ENCODE data around the gene HPSE2. TPM values are rescaled to one million over a fixed set of nuclear protein-coding genes. Genes with fewer than 3 reads are reported as not detected.

HPSE2 gene
- total RNA-seq, 1 donor from 2014 or later = not detected

DNA sequence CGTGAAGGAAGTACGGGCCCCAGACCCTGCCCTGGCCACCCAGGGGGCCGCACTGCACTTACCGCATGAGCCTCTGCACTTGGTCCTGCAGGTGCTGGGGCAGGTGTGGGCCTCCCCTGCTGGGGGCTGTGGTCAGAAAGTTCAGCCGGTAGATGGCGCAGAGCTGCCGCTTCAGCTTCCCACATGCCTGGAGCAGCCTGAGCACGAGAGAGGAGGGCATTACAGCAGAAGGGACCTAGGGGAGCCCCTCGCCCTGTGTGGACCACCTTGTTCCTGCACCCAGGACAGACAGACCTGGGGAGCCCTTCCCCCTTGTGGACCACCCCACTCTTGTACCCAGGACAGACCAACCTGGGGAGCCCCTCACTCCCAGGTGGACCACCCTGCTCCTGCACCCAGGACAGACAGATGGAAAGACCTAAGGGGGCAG lies 811.9 kb downstream of the HPSE2 start:
- Mint-ChIP-seq H3K27me3 (ENCODE audit: unreplicated experiment) (peaks cover 3% of the 10 kb centered on the region), H3K9me3 (ENCODE audit: unreplicated experiment) (no peaks in the 10 kb centered on the region), H3K4me3 (ENCODE audit: unreplicated experiment) (no peak overlapping the region), H3K4me1 (ENCODE audit: unreplicated experiment) (no peaks in the 10 kb centered on the region), H3K27ac (ENCODE audit: unreplicated experiment) (no peak overlapping the region), H3K36me3 (ENCODE audit: low read depth, unreplicated experiment) (peaks cover 13% of the 10 kb centered on the region)
- TF ChIP-seq, protein P1, sequence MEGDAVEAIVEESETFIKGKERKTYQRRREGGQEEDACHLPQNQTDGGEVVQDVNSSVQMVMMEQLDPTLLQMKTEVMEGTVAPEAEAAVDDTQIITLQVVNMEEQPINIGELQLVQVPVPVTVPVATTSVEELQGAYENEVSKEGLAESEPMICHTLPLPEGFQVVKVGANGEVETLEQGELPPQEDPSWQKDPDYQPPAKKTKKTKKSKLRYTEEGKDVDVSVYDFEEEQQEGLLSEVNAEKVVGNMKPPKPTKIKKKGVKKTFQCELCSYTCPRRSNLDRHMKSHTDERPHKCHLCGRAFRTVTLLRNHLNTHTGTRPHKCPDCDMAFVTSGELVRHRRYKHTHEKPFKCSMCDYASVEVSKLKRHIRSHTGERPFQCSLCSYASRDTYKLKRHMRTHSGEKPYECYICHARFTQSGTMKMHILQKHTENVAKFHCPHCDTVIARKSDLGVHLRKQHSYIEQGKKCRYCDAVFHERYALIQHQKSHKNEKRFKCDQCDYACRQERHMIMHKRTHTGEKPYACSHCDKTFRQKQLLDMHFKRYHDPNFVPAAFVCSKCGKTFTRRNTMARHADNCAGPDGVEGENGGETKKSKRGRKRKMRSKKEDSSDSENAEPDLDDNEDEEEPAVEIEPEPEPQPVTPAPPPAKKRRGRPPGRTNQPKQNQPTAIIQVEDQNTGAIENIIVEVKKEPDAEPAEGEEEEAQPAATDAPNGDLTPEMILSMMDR (IDR thresholded peaks at IDR 0.05; ENCODE audit: unreplicated experiment) = no peak
- DNase-seq (ENCODE audit: low spot score) = peak; percentile 57

DNA sequence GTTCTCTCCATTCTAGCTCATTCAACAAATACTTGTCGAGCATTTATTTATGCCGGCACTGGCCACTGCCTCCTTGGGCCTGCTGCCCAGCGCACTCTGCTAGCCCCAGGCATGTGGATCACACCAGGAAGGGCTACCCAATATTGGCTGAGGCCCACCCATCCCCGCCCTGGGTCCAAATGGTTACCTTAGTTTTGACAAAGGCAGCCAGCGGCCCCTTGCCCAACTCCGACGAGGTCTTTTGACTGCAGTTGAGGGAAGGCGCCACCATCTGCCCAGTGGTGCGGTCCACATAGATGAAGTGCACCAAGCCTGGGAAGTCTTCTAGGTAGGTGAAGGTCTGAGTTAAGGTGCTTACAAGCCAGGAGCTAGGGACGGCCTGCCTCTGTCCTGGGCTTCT lies 813.5 kb downstream of the HPSE2 start:
- peaks cover 3% of the 10 kb centered on the region for H3K27me3 Mint-ChIP-seq (ENCODE audit: unreplicated experiment)
- TF ChIP-seq, protein P1 (IDR thresholded peaks at IDR 0.05; ENCODE audit: unreplicated experiment) = no peak
- no peak for DNase-seq (ENCODE audit: low spot score)
- no peaks in the 10 kb centered on the region for H3K4me1 Mint-ChIP-seq (ENCODE audit: unreplicated experiment)
- no peak overlapping the region for H3K4me3 Mint-ChIP-seq (ENCODE audit: unreplicated experiment)
- H3K9me3 Mint-ChIP-seq (ENCODE audit: unreplicated experiment) = no peaks in the 10 kb centered on the region
- H3K27ac Mint-ChIP-seq (ENCODE audit: unreplicated experiment) = no peak overlapping the region
- peaks cover 7% of the 10 kb centered on the region for H3K36me3 Mint-ChIP-seq (ENCODE audit: low read depth, unreplicated experiment)

DNA sequence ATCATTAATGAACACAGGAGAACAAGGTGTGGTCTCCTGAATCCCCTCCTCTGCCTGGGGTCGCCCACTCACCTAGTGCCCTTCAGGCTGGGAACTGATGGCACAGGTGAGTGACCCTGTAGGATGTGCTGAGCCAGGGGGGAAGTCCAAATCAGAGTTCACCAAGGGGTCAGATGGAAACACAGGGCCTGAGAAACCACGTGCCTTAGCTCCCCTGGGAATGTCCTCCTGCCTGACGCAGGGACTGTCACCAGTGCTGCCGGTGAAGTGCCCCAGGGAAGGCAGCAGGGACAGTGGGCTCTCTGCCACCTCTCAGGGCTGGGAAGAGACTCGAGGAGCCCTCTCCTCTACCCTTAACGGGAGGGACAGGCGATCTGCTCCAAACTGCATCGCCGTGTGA lies 814.9 kb downstream of the HPSE2 start:
- Mint-ChIP-seq H3K9me3 (ENCODE audit: unreplicated experiment) (no peaks in the 10 kb centered on the region), H3K4me3 (ENCODE audit: unreplicated experiment) (no peak overlapping the region), H3K36me3 (ENCODE audit: low read depth, unreplicated experiment) (peaks cover 14% of the 10 kb centered on the region), H3K27me3 (ENCODE audit: unreplicated experiment) (peaks cover 4% of the 10 kb centered on the region), H3K27ac (ENCODE audit: unreplicated experiment) (no peak overlapping the region), H3K4me1 (ENCODE audit: unreplicated experiment) (peaks cover under 1% of the 10 kb centered on the region)
- no peak for DNase-seq (ENCODE audit: low spot score)
- TF ChIP-seq, protein P1 (IDR thresholded peaks at IDR 0.05; ENCODE audit: unreplicated experiment) = no peak

DNA sequence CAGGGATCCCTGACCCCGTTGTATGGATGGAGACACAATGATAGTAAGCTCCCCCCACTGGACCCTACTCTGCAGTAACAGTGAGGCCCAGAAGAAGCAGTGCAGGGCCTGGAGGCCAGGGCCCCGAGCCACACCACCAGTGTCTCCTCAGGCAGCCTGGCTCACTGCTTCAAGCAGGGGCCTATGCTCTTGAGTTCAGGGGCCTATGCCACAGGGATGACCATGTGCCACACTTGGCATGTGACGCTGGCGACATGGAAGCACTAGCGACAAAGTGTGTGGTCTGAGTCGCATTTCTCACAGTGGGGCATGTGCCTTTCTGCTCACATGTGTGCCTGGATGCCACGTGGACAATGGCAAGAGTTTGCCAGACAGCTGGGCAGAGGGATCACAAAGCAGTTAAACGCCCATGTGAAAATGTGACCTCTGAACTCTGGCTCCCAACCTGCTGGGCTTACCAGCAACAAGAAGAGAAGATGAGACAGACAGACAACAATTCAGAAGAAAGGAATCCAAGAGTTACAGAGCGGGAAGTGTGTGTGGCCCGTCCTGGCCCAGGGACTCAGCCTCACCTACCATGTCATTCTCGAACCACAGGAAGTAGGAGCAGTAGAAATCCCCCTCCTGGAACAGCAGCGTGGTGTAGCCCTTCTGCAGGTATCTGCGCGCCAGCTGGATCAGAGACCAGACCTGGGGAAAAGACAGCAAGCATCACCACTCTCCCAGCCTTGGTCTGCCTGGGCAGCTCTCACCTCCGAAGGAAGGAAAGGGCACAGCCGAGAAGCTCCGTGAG lies 816.0 kb downstream of the HPSE2 start:
- peaks cover 4% of the 10 kb centered on the region for H3K4me1 Mint-ChIP-seq (ENCODE audit: unreplicated experiment)
- TF ChIP-seq, protein P1 (IDR thresholded peaks at IDR 0.05; ENCODE audit: unreplicated experiment) = no peak
- H3K27ac Mint-ChIP-seq (ENCODE audit: unreplicated experiment) = no peak overlapping the region
- no peak overlapping the region for H3K4me3 Mint-ChIP-seq (ENCODE audit: unreplicated experiment)
- H3K36me3 Mint-ChIP-seq (ENCODE audit: low read depth, unreplicated experiment) = peaks cover 14% of the 10 kb centered on the region
- H3K9me3 Mint-ChIP-seq (ENCODE audit: unreplicated experiment) = no peaks in the 10 kb centered on the region
- H3K27me3 Mint-ChIP-seq (ENCODE audit: unreplicated experiment) = peaks cover 5% of the 10 kb centered on the region
- DNase-seq (ENCODE audit: low spot score) = no peak

Data from endothelial cell (in vitro differentiated cells).